SK-N-SH (cell line): Measurements from ENCODE around the gene PRMT7. TPM values are rescaled to one million over a fixed set of nuclear protein-coding genes. Genes with fewer than 3 reads are reported as not detected.

Experiments used
- CTCF ChIA-PET: fragments of 300-600, 350-600 bp; formaldehyde crosslinking; extraction: SDS; loops from one replicate; lab custom pipeline; 2021; lab: Yijun Ruan, JAX
- POLR2A ChIA-PET: fragments of 350-600 bp; sonication (Branson Sonifier 250); formaldehyde crosslinking; extraction: SDS; loops from one replicate; lab custom pipeline; 2020; ENCODE audit warnings: antibody characterized with exemption, inconsistent platforms; lab: Yijun Ruan, JAX
- DNase-seq: peaks from one replicate; pipeline ENCODE4 v3.0.0; 2012
- H2AFZ ChIP-seq: fragments of 200-600 bp; sonication (generic); 2 replicates; pipeline ENCODE4 v1.8.1; 2016; ENCODE audit warnings: antibody characterized with exemption, mild to moderate bottlenecking, low read depth
- H3F3A ChIP-seq: fragments of 200-600 bp; sonication (generic); replicated peaks from 2 replicates; pipeline ENCODE3; 2016; ENCODE audit warnings: antibody characterized with exemption, mild to moderate bottlenecking; ENCODE audit not compliant: insufficient read depth
- H3K27ac ChIP-seq, 2 experiments: fragments of 200-500 bp in 1 of 2; fragments of 200-600 bp in 1 of 2; sonication (Bioruptor generic) in 1 of 2; sonication (generic), shearing (Covaris generic) in 1 of 2; 2 replicates each; pipeline versions ENCODE4 v1.5.1 to v1.6.1; 2014 to 2016; ENCODE audit warnings: low read depth in 2 of 2, inconsistent platforms in 1 of 2, low read length in 1 of 2, mild to moderate bottlenecking in 1 of 2, mixed read lengths in 1 of 2
- H3K27me3 ChIP-seq: fragments of 200-600 bp; sonication (generic), shearing (Covaris generic); 2 replicates; pipeline ENCODE4 v1.6.1; 2016; ENCODE audit warnings: mixed run types; ENCODE audit not compliant: insufficient read depth
- H3K36me3 ChIP-seq, 2 experiments: fragments of 200-500 bp in 1 of 2; fragments of 200-600 bp in 1 of 2; sonication (Bioruptor generic) in 1 of 2; sonication (generic) in 1 of 2; replicated peaks in 1 of 2; 2 replicates each; pipeline versions ENCODE3 to v1.5.1; 2014 to 2016; ENCODE audit warnings: low read length in 1 of 2, mild to moderate bottlenecking in 1 of 2; ENCODE audit not compliant: insufficient read depth in 2 of 2, control insufficient read depth in 1 of 2
- H3K4me1 ChIP-seq, 2 experiments: fragments of 200-500 bp in 1 of 2; fragments of 200-600 bp in 1 of 2; sonication (Bioruptor generic) in 1 of 2; sonication (generic), shearing (Covaris generic) in 1 of 2; 2 replicates each; pipeline versions ENCODE4 v1.5.1 to v1.6.1; 2014 to 2016; ENCODE audit warnings: low read depth in 1 of 2, low read length in 1 of 2, mixed run types in 1 of 2; ENCODE audit not compliant: insufficient read depth in 2 of 2, control insufficient read depth in 1 of 2
- H3K4me2 ChIP-seq: fragments of 200-600 bp; sonication (generic), shearing (Covaris generic); 2 replicates; pipeline ENCODE4 v1.6.1; 2017; ENCODE audit warnings: mixed run types
- H3K4me3 ChIP-seq, 2 experiments: fragments of 200-500 bp in 1 of 2; fragments of 200-600 bp in 1 of 2; sonication (Bioruptor generic) in 1 of 2; sonication (generic), shearing (Covaris generic) in 1 of 2; 2 replicates each; pipeline versions ENCODE4 v1.5.1 to v1.8.1; 2014 to 2016; ENCODE audit warnings: low read depth in 2 of 2, inconsistent platforms in 1 of 2, low read length in 1 of 2, mild to moderate bottlenecking in 1 of 2, mixed read lengths in 1 of 2, moderate library complexity in 1 of 2
- H3K79me2 ChIP-seq: fragments of 200-600 bp; sonication (generic); 2 replicates; pipeline ENCODE4 v1.8.1; 2017; ENCODE audit warnings: mild to moderate bottlenecking; ENCODE audit not compliant: insufficient read depth
- H3K9ac ChIP-seq: fragments of 200-600 bp; sonication (generic); 2 replicates; pipeline ENCODE4 v1.6.1; 2017; ENCODE audit warnings: mixed run types
- H3K9me2 ChIP-seq: fragments of 200-600 bp; sonication (generic); 2 replicates; pipeline ENCODE4 v1.6.1; 2017; ENCODE audit warnings: mixed run types
- H3K9me3 ChIP-seq: fragments of 200-600 bp; sonication (generic); 2 replicates; pipeline ENCODE4 v1.6.1; 2017; ENCODE audit warnings: mixed run types, mild to moderate bottlenecking, moderate library complexity
- H4K20me1 ChIP-seq: fragments of 200-600 bp; sonication (generic); 2 replicates; pipeline ENCODE4 v1.6.1; 2017; ENCODE audit warnings: mild to moderate bottlenecking, mixed run types; ENCODE audit not compliant: insufficient read depth
- ELF1 ChIP-seq: IDR thresholded peaks from 2 replicates; pipeline ENCODE4 v1.4.0; 2012
- FOXJ3 ChIP-seq: sonication (generic); formaldehyde crosslinking; IDR thresholded peaks from 2 replicates; pipeline ENCODE4 v1.5.1; 2020; ENCODE audit warnings: mild to moderate bottlenecking, missing genetic modification reagents
- POLR2AphosphoS5 ChIP-seq: IDR thresholded peaks from 2 replicates; pipeline ENCODE4 v1.6.1; 2012; ENCODE audit warnings: low read depth, low read length
- WGBS: methylation state at CpG from one replicate; pipeline ENCODE4 v1.1.6; 2017; ENCODE audit warnings: low lambda C conversion rate; 5-methylcytosine and 5-hydroxymethylcytosine counted together
- polyA plus RNA-seq, 3 experiments: library from polyadenylated mRNA; depleted of rRNA; stranded (reverse); fragments of >200 nt; gene quantifications; 2 replicates each; pipeline ENCODE4 v1.2.3, GENCODE V29; 2012
- TF ChIP-seq, protein P1 (sequence below): fragments of 150-350 bp; IDR thresholded peaks from 2 replicates; pipeline ENCODE4 v1.6.1; 2016; ENCODE audit warnings: mild to moderate bottlenecking, low read depth, low read length
- TF ChIP-seq, protein P2 (sequence below): IDR thresholded peaks from 2 replicates; pipeline ENCODE4 v1.4.0; 2012; ENCODE audit warnings: low read depth, borderline replicate concordance
- TF ChIP-seq, protein P3 (sequence below): fragments of 150-350 bp; IDR thresholded peaks from 2 replicates; pipeline ENCODE4 v1.6.1; 2017; ENCODE audit warnings: antibody characterized with exemption, low read length, low read depth, borderline replicate concordance
- TF ChIP-seq, protein P4 (sequence below): IDR thresholded peaks from 2 replicates; pipeline ENCODE4 v1.4.0; 2012; ENCODE audit warnings: low read depth, borderline replicate concordance

PRMT7 gene
- polyA plus RNA-seq, 1 of the 3 experiments (the other 2 are of a cell fraction), result 46.0 TPM

DNA sequence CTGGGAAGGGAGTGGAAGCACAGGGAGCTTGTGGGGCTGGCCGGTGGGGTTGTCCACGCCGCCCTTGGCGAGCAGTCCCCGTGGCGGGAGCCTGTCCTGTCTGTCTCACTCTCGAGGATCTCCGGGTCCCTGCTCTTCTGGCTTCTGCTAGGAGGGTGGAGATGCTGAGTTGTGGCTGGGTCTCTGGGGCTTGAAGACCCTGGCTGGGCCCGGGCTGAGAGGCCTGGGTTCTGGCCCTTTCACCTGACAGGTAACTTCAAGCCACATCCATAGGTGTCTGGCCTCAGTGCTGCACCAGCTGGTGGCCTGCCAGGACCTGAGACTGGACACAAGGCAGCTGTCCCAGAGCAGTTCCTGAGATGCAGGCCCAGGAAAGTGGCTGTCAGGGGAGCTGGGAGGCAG is 46.7 kb downstream of the PRMT7 start:
- Histone ChIP-seq H3K4me2 (no peak overlapping the region), H3K27me3 (no peaks in the 10 kb centered on the region), H2AFZ (no peak overlapping the region), H3F3A (no peaks in the 10 kb centered on the region), H3K27ac (no peak overlapping the region), H3K79me2 (no peaks in the 10 kb centered on the region), H3K9me3 (no peaks in the 10 kb centered on the region), H3K9ac (no peak overlapping the region), H4K20me1 (no peaks in the 10 kb centered on the region), H3K36me3 (peaks cover 4 to 36% of the 10 kb centered on the region in 2 experiments), H3K4me1 (peaks cover 0 to 16% of the 10 kb centered on the region in 2 experiments; a peak in 1 of 4 replicates), H3K9me2 (no peaks in the 10 kb centered on the region), H3K4me3 (no peak overlapping the region)
- ChIA-PET CTCF (interaction anchor here (1.4 to 2.6 kb wide), 4 partner anchors 24 to 163 kb away, joined by 4 to 11 read pairs (median 7); no protein-coding TSS in a partner anchor), POLR2A (no interaction called here)
- WGBS, result 100% methylated on average over 9 of the region's 9 CpGs
- DNase-seq, result peak; percentile 14
- TF ChIP-seq ELF1 (no peak), POLR2AphosphoS5 (no peak)
- TF ChIP-seq, all 33 proteins: peak for 0

DNA sequence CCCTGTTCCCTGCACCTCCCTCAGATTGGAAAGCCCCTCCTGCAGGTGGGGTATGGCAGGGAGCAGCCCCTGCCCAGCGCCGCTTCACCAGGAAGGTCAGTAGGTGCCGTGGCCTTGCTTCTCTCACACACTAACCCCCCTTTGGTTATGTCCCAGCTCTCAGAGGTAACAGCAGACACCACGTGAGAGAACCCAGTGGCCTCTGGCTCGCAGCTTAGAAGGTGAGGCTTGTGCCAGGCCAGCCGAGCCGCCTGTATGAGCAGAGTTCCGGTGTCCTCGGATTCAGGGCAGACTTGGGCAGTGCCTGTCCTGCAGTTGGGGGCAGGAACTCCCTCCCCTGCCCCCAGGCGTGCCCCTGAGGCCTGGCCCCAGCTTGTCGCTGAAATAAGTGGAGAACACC is 47.1 kb downstream of the PRMT7 start:
- H3K4me3 ChIP-seq, result no peak overlapping the region
- 89% methylated on average over 9 of the region's 11 CpGs for WGBS
- H3K79me2 ChIP-seq, result no peaks in the 10 kb centered on the region
- no peak overlapping the region for H2AFZ ChIP-seq
- H4K20me1 ChIP-seq, result no peaks in the 10 kb centered on the region
- ChIA-PET POLR2A (no interaction called here), CTCF (interaction anchor here (1.4 to 2.6 kb wide), 4 partner anchors 24 to 163 kb away, joined by 4 to 11 read pairs (median 7); no protein-coding TSS in a partner anchor)
- H3K36me3 ChIP-seq, result peaks cover under 1 to 32% of the 10 kb centered on the region in 2 experiments
- no peak overlapping the region for H3K9ac ChIP-seq
- DNase-seq, result peak; percentile 24
- no peaks in the 10 kb centered on the region for H3K9me3 ChIP-seq
- H3F3A ChIP-seq, result no peaks in the 10 kb centered on the region
- peaks cover 0 to 20% of the 10 kb centered on the region in 2 experiments; a peak in 2 of 4 replicates for H3K4me1 ChIP-seq
- H3K27ac ChIP-seq, result no peak overlapping the region
- no peak overlapping the region for H3K4me2 ChIP-seq
- no peaks in the 10 kb centered on the region for H3K9me2 ChIP-seq
- no peaks in the 10 kb centered on the region for H3K27me3 ChIP-seq
- TF ChIP-seq, protein P1, sequence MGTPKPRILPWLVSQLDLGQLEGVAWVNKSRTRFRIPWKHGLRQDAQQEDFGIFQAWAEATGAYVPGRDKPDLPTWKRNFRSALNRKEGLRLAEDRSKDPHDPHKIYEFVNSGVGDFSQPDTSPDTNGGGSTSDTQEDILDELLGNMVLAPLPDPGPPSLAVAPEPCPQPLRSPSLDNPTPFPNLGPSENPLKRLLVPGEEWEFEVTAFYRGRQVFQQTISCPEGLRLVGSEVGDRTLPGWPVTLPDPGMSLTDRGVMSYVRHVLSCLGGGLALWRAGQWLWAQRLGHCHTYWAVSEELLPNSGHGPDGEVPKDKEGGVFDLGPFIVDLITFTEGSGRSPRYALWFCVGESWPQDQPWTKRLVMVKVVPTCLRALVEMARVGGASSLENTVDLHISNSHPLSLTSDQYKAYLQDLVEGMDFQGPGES, result no peak

DNA sequence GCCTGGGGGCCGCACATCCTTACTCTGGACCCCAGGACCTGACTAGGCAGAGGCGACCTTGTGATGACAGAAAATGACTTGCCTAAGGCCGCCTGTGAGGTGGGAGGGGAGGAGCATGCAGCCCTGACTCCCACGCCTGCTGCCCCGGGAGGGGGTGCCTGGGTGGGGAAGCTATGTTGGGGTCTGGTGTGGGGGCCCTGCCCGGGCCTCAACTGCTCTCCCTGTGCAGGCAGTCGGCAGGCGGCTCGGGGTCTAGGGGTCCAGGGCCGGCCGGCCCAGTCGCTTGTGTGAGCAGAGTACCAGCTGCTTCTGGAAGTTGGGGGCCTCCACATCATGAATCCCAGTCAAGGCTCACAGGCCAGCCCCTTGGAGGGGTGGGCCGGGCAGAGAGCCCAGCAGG is 48.1 kb downstream of the PRMT7 start:
- Histone ChIP-seq H3K4me3 (no peak overlapping the region), H3K4me1 (peaks cover 0 to 30% of the 10 kb centered on the region in 2 experiments; a peak in 2 of 4 replicates), H3K27me3 (no peaks in the 10 kb centered on the region), H2AFZ (no peak overlapping the region), H3K9me3 (no peaks in the 10 kb centered on the region), H3K9me2 (no peaks in the 10 kb centered on the region), H3F3A (no peaks in the 10 kb centered on the region), H3K27ac (no peak overlapping the region), H3K4me2 (no peak overlapping the region), H3K79me2 (no peaks in the 10 kb centered on the region), H3K36me3 (peaks cover 0 to 24% of the 10 kb centered on the region in 2 experiments), H3K9ac (no peak overlapping the region), H4K20me1 (no peaks in the 10 kb centered on the region)
- CTCF ChIA-PET, result interaction anchor here (0.6 to 2.1 kb wide), 2 partner anchors 23 to 97 kb away, joined by 3 to 7 read pairs; no protein-coding TSS in a partner anchor
- POLR2A ChIA-PET, result no interaction called here
- DNase-seq, result no peak
- no CpG with 5 or more reads among the region's 13 CpGs for WGBS
- TF ChIP-seq FOXJ3 (CRISPR knock-in tag) (no peak), ELF1 (no peak)
- TF ChIP-seq, protein P2, sequence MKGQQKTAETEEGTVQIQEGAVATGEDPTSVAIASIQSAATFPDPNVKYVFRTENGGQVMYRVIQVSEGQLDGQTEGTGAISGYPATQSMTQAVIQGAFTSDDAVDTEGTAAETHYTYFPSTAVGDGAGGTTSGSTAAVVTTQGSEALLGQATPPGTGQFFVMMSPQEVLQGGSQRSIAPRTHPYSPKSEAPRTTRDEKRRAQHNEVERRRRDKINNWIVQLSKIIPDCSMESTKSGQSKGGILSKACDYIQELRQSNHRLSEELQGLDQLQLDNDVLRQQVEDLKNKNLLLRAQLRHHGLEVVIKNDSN, result no peak
- TF ChIP-seq, protein P3, sequence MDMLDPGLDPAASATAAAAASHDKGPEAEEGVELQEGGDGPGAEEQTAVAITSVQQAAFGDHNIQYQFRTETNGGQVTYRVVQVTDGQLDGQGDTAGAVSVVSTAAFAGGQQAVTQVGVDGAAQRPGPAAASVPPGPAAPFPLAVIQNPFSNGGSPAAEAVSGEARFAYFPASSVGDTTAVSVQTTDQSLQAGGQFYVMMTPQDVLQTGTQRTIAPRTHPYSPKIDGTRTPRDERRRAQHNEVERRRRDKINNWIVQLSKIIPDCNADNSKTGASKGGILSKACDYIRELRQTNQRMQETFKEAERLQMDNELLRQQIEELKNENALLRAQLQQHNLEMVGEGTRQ, result no peak
- TF ChIP-seq, protein P4, sequence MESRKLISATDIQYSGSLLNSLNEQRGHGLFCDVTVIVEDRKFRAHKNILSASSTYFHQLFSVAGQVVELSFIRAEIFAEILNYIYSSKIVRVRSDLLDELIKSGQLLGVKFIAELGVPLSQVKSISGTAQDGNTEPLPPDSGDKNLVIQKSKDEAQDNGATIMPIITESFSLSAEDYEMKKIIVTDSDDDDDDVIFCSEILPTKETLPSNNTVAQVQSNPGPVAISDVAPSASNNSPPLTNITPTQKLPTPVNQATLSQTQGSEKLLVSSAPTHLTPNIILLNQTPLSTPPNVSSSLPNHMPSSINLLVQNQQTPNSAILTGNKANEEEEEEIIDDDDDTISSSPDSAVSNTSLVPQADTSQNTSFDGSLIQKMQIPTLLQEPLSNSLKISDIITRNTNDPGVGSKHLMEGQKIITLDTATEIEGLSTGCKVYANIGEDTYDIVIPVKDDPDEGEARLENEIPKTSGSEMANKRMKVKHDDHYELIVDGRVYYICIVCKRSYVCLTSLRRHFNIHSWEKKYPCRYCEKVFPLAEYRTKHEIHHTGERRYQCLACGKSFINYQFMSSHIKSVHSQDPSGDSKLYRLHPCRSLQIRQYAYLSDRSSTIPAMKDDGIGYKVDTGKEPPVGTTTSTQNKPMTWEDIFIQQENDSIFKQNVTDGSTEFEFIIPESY, result no peak
- TF ChIP-seq, all 33 proteins: peak for 0
